ENCODE data around the gene TTYH2.

The TTYH2 gene

GRCh38 chr17:74219576-74220133 is 6.3 kb downstream of the TTYH2 start:
- H3K4me3 ChIP-seq (ENCODE audit: low read depth, low read length), result no peak overlapping the region
- DNase-seq (ENCODE audit: low read depth), result no peak
- TF ChIP-seq CTCF (IDR thresholded peaks at IDR 0.05; ENCODE audit: control insufficient read depth, extremely low read depth, insufficient read depth), result no peak

DNA sequence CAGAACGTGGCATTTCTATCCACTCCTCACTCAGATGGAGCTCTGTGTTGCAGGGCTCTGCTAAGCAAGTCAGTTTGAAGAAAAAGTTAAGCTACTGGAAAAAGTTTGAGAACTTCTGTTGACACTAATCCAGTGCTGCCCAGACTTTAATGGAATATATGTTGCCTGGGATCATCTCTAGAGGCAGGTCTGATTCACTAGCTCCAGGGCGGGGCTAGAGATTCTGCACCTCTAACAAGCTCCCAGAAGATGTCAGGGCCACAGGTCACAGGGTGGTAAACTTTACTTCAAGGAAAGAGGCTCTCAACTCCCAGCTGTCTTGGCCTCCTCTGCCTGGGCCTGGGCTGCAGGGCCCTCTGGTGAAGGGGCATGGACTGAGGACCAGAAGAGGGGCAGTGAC is 6.8 kb downstream of the TTYH2 start:
- TF ChIP-seq CTCF (IDR thresholded peaks at IDR 0.05; ENCODE audit: control insufficient read depth, extremely low read depth, insufficient read depth), result no peak
- no peak for DNase-seq (ENCODE audit: low read depth)
- no peak overlapping the region for H3K4me3 ChIP-seq (ENCODE audit: low read depth, low read length)

- TF ChIP-seq CTCF (IDR thresholded peaks at IDR 0.05; ENCODE audit: control insufficient read depth, extremely low read depth, insufficient read depth), result no peak
- no peak for DNase-seq (ENCODE audit: low read depth)
- H3K4me3 ChIP-seq (ENCODE audit: low read depth, low read length), result no peak overlapping the region
These were observed 7.8 kb downstream of the TTYH2 start for GRCh38 chr17:74220946-74221818.

- no peak overlapping the region for H3K4me3 ChIP-seq (ENCODE audit: low read depth, low read length)
- TF ChIP-seq CTCF (IDR thresholded peaks at IDR 0.05; ENCODE audit: control insufficient read depth, extremely low read depth, insufficient read depth), result no peak
- DNase-seq (ENCODE audit: low read depth), result no peak
These were observed 9.0 kb downstream of the TTYH2 start for GRCh38 chr17:74222399-74222798.

DNA sequence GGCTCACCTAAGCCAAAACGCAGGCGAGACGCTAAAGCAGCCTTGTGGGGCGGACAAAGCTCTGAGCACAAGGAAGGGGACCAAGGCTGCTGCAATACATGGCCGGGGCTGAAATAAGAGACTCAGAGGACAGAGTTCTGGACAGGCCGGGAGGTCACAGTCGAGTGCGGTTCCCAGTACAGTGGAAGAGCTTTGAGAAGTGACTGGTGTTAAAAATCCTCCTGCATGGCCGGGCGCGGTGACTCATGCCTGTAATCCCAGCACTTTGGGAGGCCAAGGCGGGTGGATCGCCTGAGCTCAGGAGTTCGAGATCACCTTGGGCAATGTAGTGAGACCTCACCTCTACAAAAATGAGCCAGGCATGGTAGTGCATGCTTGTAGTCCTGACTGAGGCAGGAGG is 10.5 kb downstream of the TTYH2 start:
- TF ChIP-seq CTCF (IDR thresholded peaks at IDR 0.05; ENCODE audit: control insufficient read depth, extremely low read depth, insufficient read depth), result no peak
- DNase-seq (ENCODE audit: low read depth), result no peak
- no peak overlapping the region for H3K4me3 ChIP-seq (ENCODE audit: low read depth, low read length)

DNA sequence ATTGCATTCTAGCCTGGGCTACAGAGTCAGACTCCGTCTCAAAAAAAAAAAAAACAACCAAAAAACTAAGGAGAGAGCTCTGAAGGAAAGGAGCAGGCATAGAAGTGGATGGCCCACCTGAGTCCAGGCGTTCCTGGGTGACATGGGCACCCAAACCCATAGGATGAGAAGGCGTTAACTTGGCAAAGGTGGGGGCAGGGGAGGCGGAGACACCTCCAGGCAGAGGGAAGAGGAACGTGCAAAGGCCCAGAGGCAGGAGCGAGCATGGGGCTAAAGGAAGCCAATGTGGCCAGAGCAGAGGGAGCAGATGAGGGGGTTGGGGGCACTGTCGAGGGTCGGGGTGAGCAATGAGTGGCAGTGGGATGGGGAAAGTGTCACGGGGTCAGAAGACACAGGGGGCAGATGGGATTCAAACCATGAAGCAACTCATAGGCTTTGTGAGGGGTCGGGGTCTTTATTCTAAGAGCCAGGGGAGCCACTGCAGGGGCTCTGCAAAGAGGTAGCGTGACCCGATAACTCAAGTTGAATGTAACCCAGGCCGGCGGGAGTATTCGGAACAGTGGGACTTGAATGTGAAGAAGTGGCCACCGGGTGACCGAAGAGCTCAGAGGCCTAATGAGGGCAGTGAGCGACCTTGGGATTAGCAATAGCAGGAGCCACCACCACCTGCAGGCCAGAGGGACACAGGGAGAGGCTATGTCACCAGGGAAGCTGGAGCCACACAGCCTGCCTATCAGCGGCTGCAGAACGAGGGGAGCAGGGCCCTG is 11.8 kb downstream of the TTYH2 start:
- H3K4me3 ChIP-seq (ENCODE audit: low read depth, low read length), result no peak overlapping the region
- TF ChIP-seq CTCF (IDR thresholded peaks at IDR 0.05; ENCODE audit: control insufficient read depth, extremely low read depth, insufficient read depth), result no peak
- no peak for DNase-seq (ENCODE audit: low read depth)
